Melanocyte of skin (primary cell): ENCODE measurements around the gene ZNF525. TPM values are rescaled to one million over a fixed set of nuclear protein-coding genes. Genes with fewer than 3 reads are reported as not detected.

Experiments
- small RNA-seq, 2 donors: library from RNA; depleted of rRNA; stranded (forward); fragments of <200 nt; gene quantifications; one replicate each; pipeline ENCODE3, GENCODE V24; 2012
- total RNA-seq, 2 donors: library from RNA; depleted of rRNA; stranded (reverse); fragments of >200 nt; gene quantifications; 2 replicates each; pipeline ENCODE4 v1.2.3, GENCODE V29; 2012

Gene ZNF525
- 1 to 10 TPM; 6.2 to 7.7 TPM for total RNA-seq

GRCh38 chr19:53365134-53365898, at the start of gene ZNF525:
Gene ZNF525, plus strand, starts transcription at chr19:53365705. Its CDS starts 6,577 bp downstream, at chr19:53372282.

DNA sequence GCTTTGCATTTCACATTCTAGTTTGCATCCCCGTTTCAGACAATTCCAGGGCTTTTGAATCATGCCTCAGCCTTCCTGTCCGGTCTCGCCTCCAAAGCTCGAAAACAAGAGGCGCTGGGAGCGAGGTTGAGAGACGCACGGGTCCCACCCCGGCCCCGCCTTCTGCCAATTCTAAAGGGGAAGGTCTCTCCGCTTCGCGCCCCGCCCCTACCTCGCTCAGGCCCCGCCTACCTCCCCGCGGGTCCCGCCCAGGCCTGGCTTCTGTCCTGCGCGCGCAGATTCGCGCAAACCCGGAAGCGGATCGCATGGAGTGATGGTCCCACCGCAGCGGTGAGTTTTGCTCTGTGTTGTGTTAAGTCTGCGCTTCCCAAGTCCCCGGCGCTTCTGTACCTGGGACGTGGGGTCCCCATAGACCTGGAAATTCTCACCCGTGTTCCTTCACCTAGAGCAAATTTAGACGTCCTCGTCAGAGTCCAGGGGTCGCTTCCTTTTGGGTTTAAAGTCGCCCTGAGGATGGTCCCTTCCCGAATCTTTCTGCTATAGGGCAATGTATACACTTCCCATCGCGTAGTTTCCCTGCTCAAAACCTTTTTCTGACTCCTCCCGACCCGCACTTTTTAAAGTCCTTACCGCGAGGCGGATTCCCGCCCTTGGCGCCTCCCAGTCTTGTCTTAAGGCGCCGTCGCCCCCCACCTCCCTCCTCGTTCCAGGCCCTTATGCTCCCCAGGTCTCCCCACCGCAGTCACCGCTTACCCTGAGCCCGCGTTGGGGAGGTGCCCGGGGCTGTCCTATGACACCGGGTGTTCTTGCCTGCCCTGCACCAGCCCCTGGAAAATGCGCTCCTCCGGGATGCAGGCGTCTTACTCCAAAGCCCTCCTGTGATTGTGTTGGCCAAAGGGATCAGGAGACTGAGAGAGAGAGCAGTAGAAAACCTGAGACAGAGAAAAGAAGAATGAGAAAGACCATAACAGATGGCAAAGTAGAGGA, 31.7 kb upstream of the ZNF525 start, which contains the start of gene ZNF845:
Gene ZNF845, plus strand, starts transcription at position 287 of the 987 bp plus-strand sequence. CDS start 7,559 bp downstream, outside the sequence.

GRCh38 chr19:53394974-53395839, 29.7 kb downstream of the ZNF525 start, which contains the start of gene ZNF765:
Gene ZNF765, plus strand, starts transcription at chr19:53395149. Its CDS starts 2,867 bp downstream, at chr19:53398016.

GRCh38 chr19:53431399-53432087, 66.0 kb downstream of the ZNF525 start, which contains the start of gene ZNF761:
Gene ZNF761, plus strand, starts transcription at chr19:53431984. Its CDS starts 15,285 bp downstream, at chr19:53447269.

Small RNA genes within 50 kb of the gene (small RNA-seq; reads per million reads assigned to genes)
- gene RPL39P36: 0 reads per million in 2 donors

Other genes starting within 250 kb of the ZNF525 start
- gene ZNF415, start 232.8 kb upstream of the ZNF525 start, total RNA-seq: 1 to 10 TPM in 1 of 2 donors, under 1 TPM in 1; 0.33 to 1.0 TPM
- gene ZNF347, start 206.7 kb upstream of the ZNF525 start, total RNA-seq: 1 to 10 TPM; 4.5 to 4.7 TPM
- gene ZNF665, start 172.3 kb upstream of the ZNF525 start, total RNA-seq: 1 to 10 TPM; 3.3 to 4.1 TPM
- gene ZNF677, start 110.8 kb upstream of the ZNF525 start, total RNA-seq: 1 to 10 TPM; 9.3 to 10.0 TPM
- gene VN1R2, start 107.4 kb upstream of the ZNF525 start, total RNA-seq: not detected
- not detected for gene VN1R4, start 98.0 kb upstream of the ZNF525 start, total RNA-seq
- gene ZNF845, start 32.0 kb upstream of the ZNF525 start, total RNA-seq: 1 to 10 TPM; 6.5 to 8.0 TPM
- 1 to 10 TPM; 9.0 to 9.3 TPM for gene ZNF765, start 29.4 kb downstream of the ZNF525 start, total RNA-seq
- 1 to 10 TPM; 6.7 to 8.3 TPM for gene ZNF761, start 66.3 kb downstream of the ZNF525 start, total RNA-seq
- gene ZNF813, start 102.0 kb downstream of the ZNF525 start, total RNA-seq: 1 to 10 TPM; 1.7 to 3.3 TPM
- gene ZNF331, start 172.4 kb downstream of the ZNF525 start, total RNA-seq: 10 to 100 TPM; 11.7 to 12.3 TPM